ES-I3 (cell line): ENCODE data around the gene TNFRSF1B.

Experiments
- H3K36me3 ChIP-seq: 2 replicates; pipeline ENCODE4 v1.6.1; 2013; ENCODE audit warnings: mild to moderate bottlenecking, low read length, control low read depth, moderate library complexity; ENCODE audit not compliant: insufficient read depth
- H3K4me1 ChIP-seq: 2 replicates; pipeline ENCODE4 v1.6.1; 2013; ENCODE audit warnings: mild to moderate bottlenecking, control low read depth, low read length; ENCODE audit not compliant: insufficient read depth
- H3K9ac ChIP-seq: 2 replicates; pipeline ENCODE4 v1.6.1; 2013; ENCODE audit warnings: low read depth, mild to moderate bottlenecking, low read length, moderate library complexity
- H3K9me3 ChIP-seq: 2 replicates; pipeline ENCODE4 v1.6.1; 2013; ENCODE audit warnings: mild to moderate bottlenecking, low read length, moderate library complexity; ENCODE audit not compliant: control insufficient read depth, insufficient read depth

TNFRSF1B gene

GRCh38 chr1:12244078-12244477 lies 77.3 kb downstream of the TNFRSF1B start:
- H3K36me3 ChIP-seq, result peaks cover 9% of the 10 kb centered on the region; the same call in 1 of the 2 replicates

GRCh38 chr1:12244585-12244984 lies 77.8 kb downstream of the TNFRSF1B start:
- Histone ChIP-seq H3K36me3 (peaks cover 12% of the 10 kb centered on the region; the same call in 1 of the 2 replicates), H3K9me3 (no peaks in the 10 kb centered on the region), H3K9ac (no peak overlapping the region), H3K4me1 (peaks cover 33% of the 10 kb centered on the region)

More at GRCh38 chr1:12244078-12244477, 77.3 kb downstream of the TNFRSF1B start:
- no peaks in the 10 kb centered on the region for H3K9me3 ChIP-seq
- H3K9ac ChIP-seq, result no peak overlapping the region
- peaks cover 31% of the 10 kb centered on the region for H3K4me1 ChIP-seq

- H3K4me1 ChIP-seq, result peaks cover 35% of the 10 kb centered on the region
- peaks cover 16% of the 10 kb centered on the region; the same call in 1 of the 2 replicates for H3K36me3 ChIP-seq
- no peak overlapping the region for H3K9ac ChIP-seq
- H3K9me3 ChIP-seq, result no peaks in the 10 kb centered on the region
Measured at GRCh38 chr1:12245116-12245515, 78.3 kb downstream of the TNFRSF1B start.

GRCh38 chr1:12245733-12246132 lies 78.9 kb downstream of the TNFRSF1B start:
- no peaks in the 10 kb centered on the region for H3K9me3 ChIP-seq
- H3K9ac ChIP-seq, result no peak overlapping the region
- H3K36me3 ChIP-seq, result peaks cover 19% of the 10 kb centered on the region; the same call in 1 of the 2 replicates
- H3K4me1 ChIP-seq, result peaks cover 36% of the 10 kb centered on the region

- no peak overlapping the region for H3K9ac ChIP-seq
- peaks cover 31% of the 10 kb centered on the region for H3K4me1 ChIP-seq
- no peaks in the 10 kb centered on the region for H3K9me3 ChIP-seq
- peaks cover 17% of the 10 kb centered on the region; the same call in 1 of the 2 replicates for H3K36me3 ChIP-seq
Measured at GRCh38 chr1:12246584-12246983, 79.8 kb downstream of the TNFRSF1B start.

- H3K4me1 ChIP-seq, result peaks cover 20% of the 10 kb centered on the region
- peaks cover 21% of the 10 kb centered on the region; the same call in 1 of the 2 replicates for H3K36me3 ChIP-seq
- H3K9ac ChIP-seq, result no peak overlapping the region
- no peaks in the 10 kb centered on the region for H3K9me3 ChIP-seq
Measured at GRCh38 chr1:12249181-12249580, 82.4 kb downstream of the TNFRSF1B start.

GRCh38 chr1:12249748-12250147 lies 83.0 kb downstream of the TNFRSF1B start:
- H3K36me3 ChIP-seq, result peaks cover 21% of the 10 kb centered on the region; the same call in 1 of the 2 replicates
- H3K9ac ChIP-seq, result no peak overlapping the region
- H3K9me3 ChIP-seq, result no peaks in the 10 kb centered on the region
- peaks cover 20% of the 10 kb centered on the region for H3K4me1 ChIP-seq

GRCh38 chr1:12251442-12251841 lies 84.7 kb downstream of the TNFRSF1B start:
- H3K4me1 ChIP-seq, result peaks cover 20% of the 10 kb centered on the region
- H3K36me3 ChIP-seq, result peaks cover 15% of the 10 kb centered on the region; the same call in 1 of the 2 replicates
- no peak overlapping the region for H3K9ac ChIP-seq
- H3K9me3 ChIP-seq, result no peaks in the 10 kb centered on the region

- peaks cover 8% of the 10 kb centered on the region; the same call in 1 of the 2 replicates for H3K36me3 ChIP-seq
- H3K9me3 ChIP-seq, result no peaks in the 10 kb centered on the region
- H3K4me1 ChIP-seq, result no peaks in the 10 kb centered on the region
- no peak overlapping the region for H3K9ac ChIP-seq
Measured at GRCh38 chr1:12255913-12256312, 89.1 kb downstream of the TNFRSF1B start.

- Histone ChIP-seq H3K36me3 (peaks cover 9% of the 10 kb centered on the region), H3K9me3 (no peaks in the 10 kb centered on the region), H3K4me1 (no peaks in the 10 kb centered on the region), H3K9ac (no peak overlapping the region)
Measured at GRCh38 chr1:12258272-12258671, 91.5 kb downstream of the TNFRSF1B start.
